ENCODE data around the gene MMP27.
A peak's percentile ranks its signal among the peaks of the same experiment; 100 is the strongest.
"Not testable (repeated sequence)": the region's sequence is repeated elsewhere in the genome, so short reads cannot be mapped to it uniquely, and the experiment has no call there.

The MMP27 gene

DNA sequence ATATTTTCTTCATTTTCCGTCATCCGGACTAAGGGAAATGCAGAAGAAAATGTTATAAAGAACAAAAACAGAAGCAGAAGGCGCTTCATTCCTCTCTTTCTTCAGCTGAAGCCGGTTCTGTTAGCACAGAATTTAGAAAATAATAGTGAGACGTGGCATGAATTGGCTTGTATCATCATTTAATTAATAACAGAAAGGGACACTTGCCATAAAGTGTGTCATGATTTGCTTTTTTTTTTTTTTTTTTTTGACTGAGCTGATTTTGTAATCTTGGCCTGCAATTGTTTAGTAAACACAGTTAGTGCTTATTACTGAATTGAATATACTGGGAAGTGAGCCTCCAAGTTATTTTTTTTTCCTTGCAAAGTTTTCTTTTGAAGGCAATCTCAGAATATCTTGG lies at the start of gene MMP27:
TSS of gene MMP27 (minus strand) at position 144 of the 400 bp plus-strand sequence. CDS start at position 89, 55 bp downstream.
- peaks cover 0 to 6% of the 10 kb centered on the region in 2 donors for H3K4me1 ChIP-seq (ENCODE audit: control insufficient read depth in 1 of 2, insufficient read depth in 2 of 2, low read length in 2 of 2)
- no peak within 1 kb of the TSS for H3K27ac ChIP-seq (ENCODE audit: low read depth, low read length)
- no peaks in the 10 kb centered on the region for H3K36me3 ChIP-seq (ENCODE audit: control insufficient read depth in 1 of 2, insufficient read depth in 2 of 2, low read length in 2 of 2)
- no peak within 1 kb of the TSS for H3K4me3 ChIP-seq (ENCODE audit: low read depth in 1 of 2, low read length in 2 of 2)
- H3K9ac ChIP-seq (ENCODE audit: low read depth in 1 of 2, low read length in 2 of 2) = no peak within 1 kb of the TSS
- H3K27me3 ChIP-seq (ENCODE audit: control insufficient read depth in 1 of 2, insufficient read depth in 2 of 2, low read length in 2 of 2) = no peaks in the 10 kb centered on the region
- no peaks in the 10 kb centered on the region for H3K9me3 ChIP-seq (ENCODE audit: control insufficient read depth in 1 of 2, low read length in 2 of 2)

GRCh38 chr11:102753267-102753666 lies 47.7 kb upstream of the MMP27 start:
- Histone ChIP-seq H3K27ac (ENCODE audit: low read depth, low read length) (no peak overlapping the region), H3K9ac (ENCODE audit: low read depth in 1 of 2, low read length in 2 of 2) (no peak overlapping the region), H3K36me3 (ENCODE audit: control insufficient read depth in 1 of 2, insufficient read depth in 2 of 2, low read length in 2 of 2) (no peaks in the 10 kb centered on the region), H3K27me3 (ENCODE audit: control insufficient read depth in 1 of 2, insufficient read depth in 2 of 2, low read length in 2 of 2) (no peaks in the 10 kb centered on the region), H3K9me3 (ENCODE audit: control insufficient read depth in 1 of 2, low read length in 2 of 2) (no peaks in the 10 kb centered on the region), H3K4me1 (ENCODE audit: control insufficient read depth in 1 of 2, insufficient read depth in 2 of 2, low read length in 2 of 2) (no peaks in the 10 kb centered on the region), H3K4me3 (ENCODE audit: low read depth in 1 of 2, low read length in 2 of 2) (no peak overlapping the region)

DNA sequence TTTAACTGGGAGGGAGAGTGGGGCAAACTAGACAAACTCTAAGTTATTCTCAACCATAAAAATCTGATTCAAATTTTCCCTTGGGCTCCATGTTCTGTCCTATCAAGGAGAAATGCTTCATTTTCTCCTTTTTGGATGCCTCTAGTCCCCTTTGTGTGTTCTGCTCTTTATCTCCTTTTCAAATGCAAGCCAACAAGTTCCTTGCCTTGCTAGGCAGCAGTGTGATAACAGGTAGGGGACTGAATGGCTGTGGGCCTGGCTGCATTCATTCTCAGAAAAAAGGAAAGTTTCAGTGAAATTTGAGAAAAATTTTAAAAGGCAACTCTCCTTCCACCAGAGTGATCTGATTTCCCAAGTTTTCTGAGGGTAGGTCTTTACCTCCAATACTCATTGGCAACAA lies 46.1 kb upstream of the MMP27 start:
- Histone ChIP-seq H3K27me3 (ENCODE audit: control insufficient read depth in 1 of 2, insufficient read depth in 2 of 2, low read length in 2 of 2) (no peaks in the 10 kb centered on the region), H3K4me3 (ENCODE audit: low read depth in 1 of 2, low read length in 2 of 2) (no peak overlapping the region), H3K9ac (ENCODE audit: low read depth in 1 of 2, low read length in 2 of 2) (no peak overlapping the region), H3K27ac (ENCODE audit: low read depth, low read length) (no peak overlapping the region), H3K4me1 (ENCODE audit: control insufficient read depth in 1 of 2, insufficient read depth in 2 of 2, low read length in 2 of 2) (no peaks in the 10 kb centered on the region), H3K36me3 (ENCODE audit: control insufficient read depth in 1 of 2, insufficient read depth in 2 of 2, low read length in 2 of 2) (no peaks in the 10 kb centered on the region), H3K9me3 (ENCODE audit: control insufficient read depth in 1 of 2, low read length in 2 of 2) (no peaks in the 10 kb centered on the region)

DNA sequence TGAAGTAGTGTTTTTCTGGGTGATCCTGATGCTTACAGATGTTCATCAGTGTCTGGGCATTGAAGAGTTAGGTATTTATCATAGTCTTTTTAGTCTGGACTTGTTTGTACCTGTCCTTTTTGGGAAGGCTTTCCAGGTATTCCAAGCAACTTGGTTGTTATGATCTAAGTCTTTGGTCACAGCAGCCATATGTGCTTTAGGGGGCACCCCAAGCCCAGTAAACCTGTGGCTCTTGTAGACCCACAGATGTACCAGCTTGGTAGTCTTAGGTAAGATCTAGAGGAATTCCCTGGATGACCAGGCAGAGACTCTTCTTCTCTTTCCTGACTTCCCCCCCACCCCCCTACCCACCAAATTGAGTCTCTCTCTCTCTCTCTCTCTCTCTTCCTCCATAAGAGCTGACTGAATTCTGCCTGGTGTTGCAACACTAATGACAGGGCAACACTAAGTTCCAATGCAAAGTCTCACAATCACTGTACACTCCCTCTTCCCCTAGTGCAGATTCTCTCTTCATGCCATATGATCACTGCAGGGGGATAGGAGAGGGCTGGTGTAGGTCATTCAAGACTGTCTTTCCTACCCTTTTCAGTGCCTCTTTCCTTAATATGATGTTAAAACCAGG lies 43.6 kb upstream of the MMP27 start:
- Histone ChIP-seq H3K36me3 (ENCODE audit: control insufficient read depth in 1 of 2, insufficient read depth in 2 of 2, low read length in 2 of 2) (no peaks in the 10 kb centered on the region), H3K27ac (ENCODE audit: low read depth, low read length) (no peak overlapping the region), H3K4me1 (ENCODE audit: control insufficient read depth in 1 of 2, insufficient read depth in 2 of 2, low read length in 2 of 2) (no peaks in the 10 kb centered on the region), H3K9ac (ENCODE audit: low read depth in 1 of 2, low read length in 2 of 2) (no peak overlapping the region), H3K9me3 (ENCODE audit: control insufficient read depth in 1 of 2, low read length in 2 of 2) (no peaks in the 10 kb centered on the region), H3K4me3 (ENCODE audit: low read depth in 1 of 2, low read length in 2 of 2) (no peak overlapping the region), H3K27me3 (ENCODE audit: control insufficient read depth in 1 of 2, insufficient read depth in 2 of 2, low read length in 2 of 2) (no peaks in the 10 kb centered on the region)

DNA sequence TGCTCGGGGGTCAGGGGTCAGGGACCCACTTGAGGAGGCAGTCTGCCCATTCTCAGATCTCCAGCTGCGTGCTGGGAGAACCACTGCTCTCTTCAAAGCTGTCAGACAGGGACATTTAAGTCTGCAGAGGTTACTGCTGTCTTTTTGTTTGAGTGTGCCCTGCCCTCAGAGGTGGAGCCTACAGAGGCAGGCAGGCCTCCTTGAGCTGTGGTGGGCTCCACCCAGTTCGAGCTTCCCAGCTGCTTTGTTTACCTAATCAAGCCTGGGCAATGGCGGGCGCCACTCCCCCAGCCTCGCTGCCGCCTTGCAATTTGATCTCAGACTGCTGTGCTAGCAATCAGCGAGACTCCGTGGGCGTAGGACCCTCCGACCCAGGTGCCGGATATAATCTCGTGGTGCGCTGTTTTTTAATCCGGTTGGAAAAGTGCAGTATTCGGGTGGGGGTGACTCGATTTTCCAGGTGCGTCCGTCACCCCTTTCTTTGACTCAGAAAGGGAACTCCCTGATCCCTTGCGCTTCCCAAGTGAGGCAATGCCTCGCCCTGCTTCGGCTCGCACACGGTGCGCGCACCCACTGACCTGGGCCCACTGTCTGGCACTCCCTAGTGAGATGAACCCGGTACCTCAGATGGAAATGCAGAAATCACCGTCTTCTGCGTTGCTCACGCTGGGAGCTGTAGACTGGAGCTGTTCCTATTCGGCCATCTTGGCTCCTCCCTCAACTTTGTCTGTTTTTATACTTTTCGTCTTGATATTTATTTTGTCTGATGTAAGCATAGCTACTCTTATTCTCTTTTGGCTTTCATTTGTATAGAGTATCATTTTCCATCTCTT lies 41.4 kb upstream of the MMP27 start:
- H3K9ac ChIP-seq (ENCODE audit: low read depth in 1 of 2, low read length in 2 of 2); H3K27ac ChIP-seq (ENCODE audit: low read depth, low read length); H3K9me3 ChIP-seq (ENCODE audit: control insufficient read depth in 1 of 2, low read length in 2 of 2); H3K36me3 ChIP-seq (ENCODE audit: control insufficient read depth in 1 of 2, insufficient read depth in 2 of 2, low read length in 2 of 2); H3K27me3 ChIP-seq (ENCODE audit: control insufficient read depth in 1 of 2, insufficient read depth in 2 of 2, low read length in 2 of 2); H3K4me1 ChIP-seq (ENCODE audit: control insufficient read depth in 1 of 2, insufficient read depth in 2 of 2, low read length in 2 of 2): not testable (repeated sequence)
- peak overlapping the region in 1 of 2 donors; percentile 29 for H3K4me3 ChIP-seq (ENCODE audit: low read depth in 1 of 2, low read length in 2 of 2)

- Histone ChIP-seq H3K9ac (ENCODE audit: low read depth in 1 of 2, low read length in 2 of 2) (no peak overlapping the region), H3K36me3 (ENCODE audit: control insufficient read depth in 1 of 2, insufficient read depth in 2 of 2, low read length in 2 of 2) (no peaks in the 10 kb centered on the region), H3K27ac (ENCODE audit: low read depth, low read length) (no peak overlapping the region), H3K9me3 (ENCODE audit: control insufficient read depth in 1 of 2, low read length in 2 of 2) (no peaks in the 10 kb centered on the region), H3K4me1 (ENCODE audit: control insufficient read depth in 1 of 2, insufficient read depth in 2 of 2, low read length in 2 of 2) (no peaks in the 10 kb centered on the region), H3K4me3 (ENCODE audit: low read depth in 1 of 2, low read length in 2 of 2) (no peak overlapping the region), H3K27me3 (ENCODE audit: control insufficient read depth in 1 of 2, insufficient read depth in 2 of 2, low read length in 2 of 2) (no peaks in the 10 kb centered on the region)
Measured at GRCh38 chr11:102734650-102735049, 29.1 kb upstream of the MMP27 start.

- Histone ChIP-seq H3K9ac (ENCODE audit: low read depth in 1 of 2, low read length in 2 of 2) (no peak overlapping the region), H3K9me3 (ENCODE audit: control insufficient read depth in 1 of 2, low read length in 2 of 2) (no peaks in the 10 kb centered on the region), H3K27me3 (ENCODE audit: control insufficient read depth in 1 of 2, insufficient read depth in 2 of 2, low read length in 2 of 2) (no peaks in the 10 kb centered on the region), H3K4me1 (ENCODE audit: control insufficient read depth in 1 of 2, insufficient read depth in 2 of 2, low read length in 2 of 2) (no peaks in the 10 kb centered on the region), H3K36me3 (ENCODE audit: control insufficient read depth in 1 of 2, insufficient read depth in 2 of 2, low read length in 2 of 2) (no peaks in the 10 kb centered on the region), H3K4me3 (ENCODE audit: low read depth in 1 of 2, low read length in 2 of 2) (no peak overlapping the region), H3K27ac (ENCODE audit: low read depth, low read length) (no peak overlapping the region)
Measured at GRCh38 chr11:102733232-102733875, 27.8 kb upstream of the MMP27 start.

- not testable (repeated sequence) for H3K9me3 ChIP-seq (ENCODE audit: control insufficient read depth in 1 of 2, low read length in 2 of 2); H3K9ac ChIP-seq (ENCODE audit: low read depth in 1 of 2, low read length in 2 of 2); H3K27ac ChIP-seq (ENCODE audit: low read depth, low read length); H3K27me3 ChIP-seq (ENCODE audit: control insufficient read depth in 1 of 2, insufficient read depth in 2 of 2, low read length in 2 of 2); H3K36me3 ChIP-seq (ENCODE audit: control insufficient read depth in 1 of 2, insufficient read depth in 2 of 2, low read length in 2 of 2); H3K4me3 ChIP-seq (ENCODE audit: low read depth in 1 of 2, low read length in 2 of 2); H3K4me1 ChIP-seq (ENCODE audit: control insufficient read depth in 1 of 2, insufficient read depth in 2 of 2, low read length in 2 of 2)
Measured at GRCh38 chr11:102730944-102731343, 25.4 kb upstream of the MMP27 start.

DNA sequence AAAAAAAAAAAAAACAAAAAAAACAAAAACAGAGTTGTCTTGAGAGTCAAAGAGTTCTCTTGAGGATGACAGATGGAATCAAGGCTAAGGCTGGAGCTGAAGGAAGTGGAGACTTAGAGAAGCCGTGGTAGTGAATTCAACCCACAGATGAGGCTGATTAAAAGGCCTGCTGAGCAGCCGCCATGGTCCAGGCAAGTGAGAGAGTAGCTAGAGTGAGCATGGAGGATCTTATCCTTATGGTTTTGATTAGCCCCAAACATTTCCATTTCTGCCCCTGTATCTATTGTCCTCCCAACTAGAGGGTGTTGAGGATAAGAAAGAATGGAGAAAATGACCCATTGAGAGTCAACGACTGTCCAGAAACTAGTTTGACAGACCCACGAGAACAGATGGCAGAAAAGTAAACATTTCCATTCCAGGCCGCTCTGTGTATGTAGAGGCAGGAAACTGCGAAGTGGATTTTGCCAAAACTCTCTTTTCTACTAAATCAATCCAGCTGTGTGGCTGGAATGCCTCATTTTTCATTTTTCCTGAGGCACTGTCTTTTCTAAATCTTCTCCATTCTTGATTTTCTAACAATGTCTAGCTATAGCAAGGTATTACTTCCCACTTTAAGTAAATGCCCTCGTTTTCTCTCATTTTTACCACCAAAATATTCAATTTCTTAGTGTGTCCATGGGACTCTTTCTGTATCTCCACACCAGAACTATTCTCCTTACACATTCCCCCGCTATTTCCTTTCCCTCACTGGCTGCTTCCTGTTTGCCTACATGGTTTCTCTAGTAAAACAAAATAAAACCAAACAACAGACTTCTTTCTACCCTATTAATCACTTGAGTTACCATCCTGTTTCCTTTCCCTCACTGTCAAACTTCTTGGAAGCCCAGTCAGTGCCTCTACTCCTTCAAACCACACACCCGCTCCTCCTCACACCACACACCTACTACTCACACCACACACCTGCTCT lies 24.6 kb upstream of the MMP27 start:
- Histone ChIP-seq H3K27ac (ENCODE audit: low read depth, low read length) (no peak overlapping the region), H3K4me1 (ENCODE audit: control insufficient read depth in 1 of 2, insufficient read depth in 2 of 2, low read length in 2 of 2) (no peaks in the 10 kb centered on the region), H3K4me3 (ENCODE audit: low read depth in 1 of 2, low read length in 2 of 2) (no peak overlapping the region), H3K36me3 (ENCODE audit: control insufficient read depth in 1 of 2, insufficient read depth in 2 of 2, low read length in 2 of 2) (no peaks in the 10 kb centered on the region), H3K9me3 (ENCODE audit: control insufficient read depth in 1 of 2, low read length in 2 of 2) (no peaks in the 10 kb centered on the region), H3K27me3 (ENCODE audit: control insufficient read depth in 1 of 2, insufficient read depth in 2 of 2, low read length in 2 of 2) (no peaks in the 10 kb centered on the region), H3K9ac (ENCODE audit: low read depth in 1 of 2, low read length in 2 of 2) (no peak overlapping the region)
